HG03575 (cell line): ENCODE results near the gene ARHGEF11.
"Not testable (repeated sequence)": the region's sequence is repeated elsewhere in the genome, so short reads cannot be mapped to it uniquely, and the experiment has no call there.

Experiments
- ATAC-seq: cut with Tn5 transposase; IDR thresholded peaks from one replicate; pipeline ENCODE4 v1.9.1; 2021; ENCODE audit not compliant: unreplicated experiment, insufficient number of reproducible peaks, low FRiP score; ENCODE audit errors: extremely low read depth

The ARHGEF11 gene

GRCh38 chr1:157045250-157046218 is at the start of gene ARHGEF11:
ARHGEF11 (minus strand) TSS chr1:157045742; CDS start chr1:157044330, 1,412 bp downstream.
- ATAC-seq = no peak

- ATAC-seq = no peak
These were observed 49.5 kb upstream of the ARHGEF11 start for GRCh38 chr1:157095091-157095490.

GRCh38 chr1:157092831-157093230 is 47.3 kb upstream of the ARHGEF11 start:
- no peak for ATAC-seq

- ATAC-seq = no peak
These were observed 46.2 kb upstream of the ARHGEF11 start for GRCh38 chr1:157091668-157092273.

GRCh38 chr1:157091186-157091585 is 45.6 kb upstream of the ARHGEF11 start:
- no peak for ATAC-seq

GRCh38 chr1:157090771-157091170 is 45.2 kb upstream of the ARHGEF11 start:
- ATAC-seq = no peak

GRCh38 chr1:157090196-157090647 is 44.7 kb upstream of the ARHGEF11 start:
- ATAC-seq = no peak

- no peak for ATAC-seq
These were observed 44.2 kb upstream of the ARHGEF11 start for GRCh38 chr1:157089789-157090188.

- ATAC-seq = no peak
These were observed 43.1 kb upstream of the ARHGEF11 start for GRCh38 chr1:157088607-157089006.

GRCh38 chr1:157087030-157087429 is 41.5 kb upstream of the ARHGEF11 start:
- ATAC-seq = no peak

GRCh38 chr1:157086299-157086698 is 40.8 kb upstream of the ARHGEF11 start:
- no peak for ATAC-seq

GRCh38 chr1:157085421-157085820 is 39.9 kb upstream of the ARHGEF11 start:
- ATAC-seq = no peak

GRCh38 chr1:157084720-157085119 is 39.2 kb upstream of the ARHGEF11 start:
- no peak for ATAC-seq

GRCh38 chr1:157081707-157082106 is 36.2 kb upstream of the ARHGEF11 start:
- ATAC-seq = no peak

GRCh38 chr1:157080714-157081113 is 35.2 kb upstream of the ARHGEF11 start:
- no peak for ATAC-seq

- ATAC-seq = no peak
These were observed 31.9 kb upstream of the ARHGEF11 start for GRCh38 chr1:157077394-157077793.

GRCh38 chr1:157073944-157074685 is 28.6 kb upstream of the ARHGEF11 start:
- no peak for ATAC-seq

GRCh38 chr1:157069601-157070000 is 24.1 kb upstream of the ARHGEF11 start:
- ATAC-seq = no peak

GRCh38 chr1:157059241-157059640 is 13.7 kb upstream of the ARHGEF11 start:
- ATAC-seq = not testable (repeated sequence)
